Activated B cell treated with CpG ODN at 0.5 μM for 24 hours (primary cell): Measurements from ENCODE around the gene PTCH1. TPM values are rescaled to one million over a fixed set of nuclear protein-coding genes. Genes with fewer than 3 reads are reported as not detected.

ENCODE experiments used
- ATAC-seq: fragments of 200-7000 bp; cut with Tn5 transposase; one replicate; pipeline ENCODE4 v1.10.0; 2021; ENCODE audit warnings: low read depth, mild to moderate bottlenecking, moderate library complexity
- CTCF ChIA-PET: fragments of 350-600 bp; sonication (Branson Sonifier 250); formaldehyde crosslinking; loops from one replicate; lab custom pipeline; 2021; ENCODE audit warnings: antibody characterized with exemption; lab: Charles Lee
- POLR2A ChIA-PET: fragments of 350-600 bp; sonication (Branson Sonifier 250); formaldehyde crosslinking; loops from one replicate; lab custom pipeline; 2021; ENCODE audit warnings: antibody characterized with exemption; lab: Charles Lee
- DNase-seq: peaks from one replicate; pipeline ENCODE4 v3.0.0; 2022
- H3K27ac Mint-ChIP-seq: one replicate; pipeline ENCODE4 v1.8.0; 2020; ENCODE audit warnings: mixed read lengths
- H3K27me3 Mint-ChIP-seq: one replicate; pipeline ENCODE4 v1.8.0; 2021; ENCODE audit warnings: mixed read lengths
- H3K36me3 Mint-ChIP-seq: one replicate; pipeline ENCODE4 v1.8.0; 2021; ENCODE audit warnings: low read depth, mixed read lengths
- H3K4me1 Mint-ChIP-seq: one replicate; pipeline ENCODE4 v1.8.0; 2021; ENCODE audit warnings: mixed read lengths
- H3K4me3 Mint-ChIP-seq: one replicate; pipeline ENCODE4 v1.8.0; 2020; ENCODE audit warnings: mild to moderate bottlenecking, mixed read lengths
- H3K9me3 Mint-ChIP-seq: one replicate; pipeline ENCODE4 v1.8.0; 2020; ENCODE audit warnings: mixed read lengths
- intact Hi-C: fragments of 100-400 bp; cut with micrococcal nuclease; formaldehyde crosslinking; loops from one replicate; pipeline ENCODE4 v1.15.1; 2024
- total RNA-seq: library from RNA; stranded (reverse); gene quantifications from 2 replicates; pipeline ENCODE4 v1.2.3, GENCODE V29; 2022
- TF ChIP-seq, protein P1 (sequence below): fragments of 200-600 bp; IDR thresholded peaks from one replicate; pipeline ENCODE4 v1.8.0; 2022; ENCODE audit warnings: antibody characterized with exemption, mild to moderate bottlenecking

The PTCH1 gene
- total RNA-seq, 1 donor from 2014 or later, result 8.6 TPM

DNA sequence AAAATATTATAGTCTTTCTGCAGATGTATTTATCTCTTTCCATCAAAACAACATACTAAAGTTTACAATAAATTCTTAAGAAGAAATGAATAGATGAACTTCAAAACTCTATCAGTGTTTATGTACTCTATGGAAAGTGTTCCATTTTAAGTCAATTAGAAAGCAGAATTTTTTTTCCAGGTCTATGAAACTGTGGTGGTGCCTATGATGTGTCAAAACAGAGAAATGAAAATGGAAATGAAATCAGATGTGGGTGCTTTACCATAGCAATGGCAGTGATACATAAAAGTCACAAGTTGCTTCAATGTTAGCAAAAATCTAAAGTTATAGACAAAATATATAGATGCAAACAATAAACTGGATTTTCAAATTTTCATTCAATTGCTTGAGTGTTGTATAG lies 97.3 kb downstream of the PTCH1 start:
- Mint-ChIP-seq H3K9me3 (peaks cover 22% of the 10 kb centered on the region), H3K27ac (no peak overlapping the region), H3K4me1 (no peaks in the 10 kb centered on the region), H3K4me3 (no peak overlapping the region), H3K36me3 (peaks cover 8% of the 10 kb centered on the region), H3K27me3 (peaks cover 20% of the 10 kb centered on the region)
- TF ChIP-seq, protein P1, sequence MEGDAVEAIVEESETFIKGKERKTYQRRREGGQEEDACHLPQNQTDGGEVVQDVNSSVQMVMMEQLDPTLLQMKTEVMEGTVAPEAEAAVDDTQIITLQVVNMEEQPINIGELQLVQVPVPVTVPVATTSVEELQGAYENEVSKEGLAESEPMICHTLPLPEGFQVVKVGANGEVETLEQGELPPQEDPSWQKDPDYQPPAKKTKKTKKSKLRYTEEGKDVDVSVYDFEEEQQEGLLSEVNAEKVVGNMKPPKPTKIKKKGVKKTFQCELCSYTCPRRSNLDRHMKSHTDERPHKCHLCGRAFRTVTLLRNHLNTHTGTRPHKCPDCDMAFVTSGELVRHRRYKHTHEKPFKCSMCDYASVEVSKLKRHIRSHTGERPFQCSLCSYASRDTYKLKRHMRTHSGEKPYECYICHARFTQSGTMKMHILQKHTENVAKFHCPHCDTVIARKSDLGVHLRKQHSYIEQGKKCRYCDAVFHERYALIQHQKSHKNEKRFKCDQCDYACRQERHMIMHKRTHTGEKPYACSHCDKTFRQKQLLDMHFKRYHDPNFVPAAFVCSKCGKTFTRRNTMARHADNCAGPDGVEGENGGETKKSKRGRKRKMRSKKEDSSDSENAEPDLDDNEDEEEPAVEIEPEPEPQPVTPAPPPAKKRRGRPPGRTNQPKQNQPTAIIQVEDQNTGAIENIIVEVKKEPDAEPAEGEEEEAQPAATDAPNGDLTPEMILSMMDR, result no peak
- DNase-seq (no peak), ATAC-seq (no peak)
- POLR2A ChIA-PET, result no interaction called here
- intact Hi-C loops, result no loop called here
- CTCF ChIA-PET, result no interaction called here

- intact Hi-C loops, result no loop called here
- no peak for ATAC-seq
- TF ChIP-seq, protein P1, result no peak
- H3K27me3 Mint-ChIP-seq, result peaks cover 25% of the 10 kb centered on the region
- peaks cover 4% of the 10 kb centered on the region for H3K9me3 Mint-ChIP-seq
- no peak for DNase-seq
- H3K36me3 Mint-ChIP-seq, result no peaks in the 10 kb centered on the region
- no peaks in the 10 kb centered on the region for H3K4me1 Mint-ChIP-seq
- POLR2A ChIA-PET, result no interaction called here
- no peak overlapping the region for H3K4me3 Mint-ChIP-seq
- CTCF ChIA-PET, result no interaction called here
- H3K27ac Mint-ChIP-seq, result no peak overlapping the region
These were observed 101.6 kb downstream of the PTCH1 start for GRCh38 chr9:95415158-95415557.

GRCh38 chr9:95413793-95414192 lies 103.0 kb downstream of the PTCH1 start:
- no peak overlapping the region for H3K4me3 Mint-ChIP-seq

GRCh38 chr9:95411054-95411892 lies 105.5 kb downstream of the PTCH1 start:
- no peak overlapping the region for H3K27ac Mint-ChIP-seq
- peaks cover 25% of the 10 kb centered on the region for H3K27me3 Mint-ChIP-seq
- ATAC-seq, result no peak

More at GRCh38 chr9:95413793-95414192, 103.0 kb downstream of the PTCH1 start:
- no peaks in the 10 kb centered on the region for H3K36me3 Mint-ChIP-seq
- TF ChIP-seq, protein P1, result no peak
- no peak overlapping the region for H3K27ac Mint-ChIP-seq
- no peak for DNase-seq
- peaks cover 25% of the 10 kb centered on the region for H3K27me3 Mint-ChIP-seq
- peaks cover 6% of the 10 kb centered on the region for H3K9me3 Mint-ChIP-seq
- intact Hi-C loops, result no loop called here
- CTCF ChIA-PET, result no interaction called here
- ATAC-seq, result no peak
- POLR2A ChIA-PET, result no interaction called here
- H3K4me1 Mint-ChIP-seq, result no peaks in the 10 kb centered on the region

More at GRCh38 chr9:95411054-95411892, 105.5 kb downstream of the PTCH1 start:
- no peaks in the 10 kb centered on the region for H3K4me1 Mint-ChIP-seq
- no peak overlapping the region for H3K4me3 Mint-ChIP-seq
- no peaks in the 10 kb centered on the region for H3K36me3 Mint-ChIP-seq
- CTCF ChIA-PET, result no interaction called here
- POLR2A ChIA-PET, result no interaction called here
- DNase-seq, result no peak
- intact Hi-C loops, result no loop called here
- TF ChIP-seq, protein P1, result no peak
- H3K9me3 Mint-ChIP-seq, result peaks cover 3% of the 10 kb centered on the region
